RKO (cell line): Measurements from ENCODE around the gene RABIF.
"Not testable (repeated sequence)": the region's sequence is repeated elsewhere in the genome, so short reads cannot be mapped to it uniquely, and the experiment has no call there.

Experiments
- DNase-seq: peaks from one replicate; pipeline ENCODE4 v3.0.0-alpha.2; 2016; ENCODE audit warnings: low spot score

RABIF gene

DNA sequence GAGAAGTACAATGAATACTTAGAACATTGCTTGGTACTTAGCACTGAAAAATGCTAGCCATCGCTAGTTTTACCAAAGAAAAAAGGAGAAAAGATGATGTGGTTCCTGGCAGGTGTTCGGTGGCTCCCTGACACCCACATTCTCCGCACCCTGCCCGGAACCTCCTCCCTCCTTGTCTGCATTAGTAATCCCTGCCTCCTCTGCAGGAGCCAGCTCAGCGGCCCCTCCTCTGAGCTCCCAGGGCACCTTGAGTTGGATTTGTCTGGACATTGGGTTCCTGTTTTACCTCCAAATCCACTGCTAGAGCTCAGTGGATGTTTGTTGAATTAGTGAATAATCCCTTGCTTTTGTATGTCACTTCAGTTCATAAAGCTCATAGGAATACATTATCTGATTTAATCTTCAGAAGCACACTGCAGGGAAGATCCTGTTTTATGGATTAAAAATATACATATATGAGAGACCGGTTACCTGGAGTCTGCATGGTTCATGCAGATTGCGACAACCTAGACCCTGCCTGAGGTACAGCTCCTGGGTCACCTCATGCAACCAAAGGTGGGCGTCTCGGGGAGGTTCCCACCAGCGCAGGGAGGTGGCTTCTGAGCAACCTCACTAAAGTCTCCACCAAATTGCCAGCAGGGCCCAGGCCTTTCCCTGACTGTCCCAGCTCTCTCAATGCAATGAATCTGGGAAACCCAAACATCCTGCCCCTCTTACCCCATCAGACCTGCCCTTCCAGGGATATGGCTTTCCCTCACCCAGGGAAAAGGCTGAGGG is 54.0 kb downstream of the RABIF start:
- no peak for DNase-seq

- no peak for DNase-seq
Observed at GRCh38 chr1:202831906-202832305, 57.0 kb downstream of the RABIF start.

- DNase-seq: not testable (repeated sequence)
Observed at GRCh38 chr1:202829223-202829622, 59.7 kb downstream of the RABIF start.
